Transverse colon (tissue), 4 donors: ENCODE measurements around the gene ZNF837. TPM values are rescaled to one million over a fixed set of nuclear protein-coding genes. Genes with fewer than 3 reads are reported as not detected.
A peak's percentile ranks its signal among the peaks of the same experiment; 100 is the strongest.

Experiments
- DNase-seq: peaks from one replicate; pipeline ENCODE4 v3.0.0-alpha.2; 2019
- H3K27ac ChIP-seq, 4 donors: fragments of 200-600 bp; sonication (generic); 2 replicates each; pipeline ENCODE4 v1.5.1; 2016 to 2018; ENCODE audit warnings: inconsistent platforms in 4 of 4
- H3K27me3 ChIP-seq: fragments of 200-600 bp; sonication (generic); 2 replicates; pipeline ENCODE4 v1.5.1; 2017; ENCODE audit warnings: inconsistent platforms
- H3K36me3 ChIP-seq, 4 donors: fragments of 200-600 bp; sonication (generic); 2 replicates each; pipeline ENCODE4 v1.5.1; 2017 to 2019; ENCODE audit warnings: inconsistent platforms in 4 of 4
- H3K4me1 ChIP-seq, 4 donors: fragments of 200-600 bp; sonication (generic); 2 replicates each; pipeline ENCODE4 v1.5.1; 2017 to 2020; ENCODE audit warnings: inconsistent platforms in 4 of 4
- H3K4me3 ChIP-seq, 4 donors: fragments of 200-600 bp; sonication (generic); 1 replicate in 1 of 4; 2 replicates in 3 of 4; pipeline versions ENCODE4 v1.5.1 to v1.6.1; 2017 to 2019; ENCODE audit warnings: inconsistent platforms in 4 of 4
- H3K9me3 ChIP-seq, 2 donors: fragments of 200-600 bp; sonication (generic); 2 replicates each; pipeline ENCODE4 v1.5.1; 2017 to 2019; ENCODE audit warnings: inconsistent platforms in 2 of 2
- CTCF ChIP-seq, 5 experiments: fragments of 200-600 bp in 3 of 5; fragments of 450-650 bp in 2 of 5; sonication (generic) in 3 of 5; IDR thresholded peaks; 1 replicate in 2 of 5; 2 replicates in 3 of 5; pipeline ENCODE4 v1.5.1; 2016 to 2017; ENCODE audit warnings: antibody characterized with exemption in 5 of 5, inconsistent platforms in 3 of 5, mild to moderate bottlenecking in 2 of 5, moderate library complexity in 1 of 5
- EP300 ChIP-seq: sonication (generic); formaldehyde crosslinking; IDR thresholded peaks from one replicate; pipeline ENCODE4 v1.6.1; 2017; ENCODE audit warnings: antibody characterized with exemption, low read depth
- POLR2A ChIP-seq: fragments of 450-650 bp; IDR thresholded peaks from one replicate; pipeline ENCODE4 v1.6.1; 2016; ENCODE audit warnings: antibody characterized with exemption, mild to moderate bottlenecking, moderate library complexity
- POLR2AphosphoS5 ChIP-seq, 3 donors: sonication (generic); formaldehyde crosslinking; IDR thresholded peaks; one replicate each; pipeline ENCODE4 v1.6.1; 2016; ENCODE audit warnings: antibody characterized with exemption in 3 of 3
- WGBS, 2 donors: methylation state at CpG; one replicate each; pipeline ENCODE4 v1.1.5; 2018; ENCODE audit warnings: low coverage in 1 of 2; 5-methylcytosine and 5-hydroxymethylcytosine counted together
- in situ Hi-C, 4 donors: fragments of 200-750 bp; cut with MboI; loops; one replicate each; pipeline versions ENCODE4 v1.15.0 to v1.15.1; 2017; ENCODE audit warnings: low sequenced_read_pairs in 3 of 4, low pct_ligation_motif_present in 1 of 4, low pct_unique_long_range_greater_than_20kb in 1 of 4
- intact Hi-C: fragments of 100-400 bp; cut with DNase I; formaldehyde crosslinking; loops from one replicate; pipeline ENCODE4 v1.15.1; 2023; ENCODE audit warnings: low total_unique reads
- total RNA-seq, 4 donors: library from RNA; depleted of rRNA; stranded (reverse); fragments of >200 nt; gene quantifications; one replicate each; pipeline ENCODE4 v1.1.0, GENCODE V29; 2016

The ZNF837 gene
- total RNA-seq, 4 donors from 2014 or later, result 3.7 to 10.7 (median 6.1) TPM

DNA sequence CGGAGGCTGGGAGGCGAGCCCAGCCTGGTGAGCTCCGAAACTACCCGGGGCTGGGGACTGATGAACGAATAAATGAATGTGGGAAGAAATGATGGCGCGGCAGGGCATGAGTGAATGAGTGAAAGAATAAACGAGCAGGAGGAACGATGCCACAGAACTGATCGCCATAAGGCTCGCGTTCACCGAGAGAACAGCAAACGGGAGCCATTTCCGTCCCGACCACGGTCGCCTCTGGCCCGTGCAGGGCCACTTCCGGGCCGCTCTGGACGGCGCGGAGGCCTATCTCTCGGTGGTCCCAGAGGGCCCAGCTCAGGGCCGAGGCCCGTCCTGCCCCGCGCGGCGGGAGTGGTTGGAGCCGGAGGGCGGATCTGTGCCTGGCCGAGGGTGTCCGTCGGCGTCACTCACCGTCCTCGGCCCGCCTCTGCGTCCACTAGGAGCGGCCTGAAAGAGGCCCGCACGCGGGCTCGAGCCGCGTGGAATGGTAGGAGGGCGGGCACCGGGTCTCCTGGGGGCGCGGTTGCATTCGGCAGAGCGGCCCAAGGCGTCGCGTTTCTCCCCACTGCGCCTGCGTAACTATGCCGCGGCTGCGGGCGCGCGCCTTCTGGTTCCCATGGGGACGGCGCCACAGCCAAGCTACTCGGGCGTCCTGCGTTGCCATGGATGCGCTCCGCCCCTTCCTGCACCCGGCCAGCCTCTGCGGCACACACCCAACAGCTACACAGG lies 18.4 kb downstream of the ZNF837 start, which contains the start of gene ZNF497:
Gene ZNF497, minus strand, starts transcription at position 480 of the 723 bp plus-strand sequence. CDS start 5,116 bp downstream, outside the sequence.
- Histone ChIP-seq H3K4me1 (peaks cover 0 to 8% (median 6%) of the 10 kb centered on the region in 4 donors), H3K9me3 (no peaks in the 10 kb centered on the region), H3K27me3 (no peaks in the 10 kb centered on the region), H3K27ac (peak within 1 kb of the TSS; percentile 91 to 96 (median 96)), H3K36me3 (no peaks in the 10 kb centered on the region), H3K4me3 (peak within 1 kb of the TSS; percentile 63 to 86 (median 68))
- 0% methylated on average over 70 of the region's 74 CpGs; no CpG with 5 or more reads in 1 of the 2 donors for WGBS, 2 donors
- peak; percentile 98 for DNase-seq
- TF ChIP-seq POLR2AphosphoS5 (IDR thresholded peaks at IDR 0.05) (peak; percentile 75 to 81 (median 76)), POLR2A (peak; percentile 77), EP300 (no peak)
- in situ Hi-C loops (no loop called here), intact Hi-C loops (loop anchor here (1.0 kb wide), 1 partner anchor 35 kb away; no protein-coding TSS in a partner anchor)

DNA sequence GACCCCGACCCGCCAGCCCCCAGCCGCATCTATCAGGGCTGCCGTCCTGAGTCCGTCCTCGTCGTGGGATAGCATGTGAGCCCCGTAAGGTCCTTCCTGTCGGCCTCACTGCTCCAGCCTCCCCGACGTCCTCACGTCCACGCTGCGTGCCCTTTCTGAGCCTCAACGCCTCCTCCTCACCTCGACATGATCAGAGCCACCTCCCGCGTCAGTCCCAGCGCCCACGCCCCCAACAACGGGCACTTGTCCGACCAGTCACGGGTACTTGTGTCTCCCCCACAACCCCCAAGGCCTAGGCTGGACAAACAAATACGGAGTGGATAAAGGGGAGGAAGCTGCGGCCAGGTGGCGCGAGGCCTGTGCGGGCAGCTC lies 18.9 kb downstream of the ZNF837 start:
- DNase-seq, result peak; percentile 57
- Histone ChIP-seq H3K4me3 (peak overlapping the region; percentile 63 to 86 (median 68)), H3K27me3 (peaks cover under 1% of the 10 kb centered on the region), H3K36me3 (no peaks in the 10 kb centered on the region), H3K27ac (peak overlapping the region; percentile 91 to 96 (median 96)), H3K9me3 (no peaks in the 10 kb centered on the region), H3K4me1 (peaks cover 0 to 10% (median 8%) of the 10 kb centered on the region in 4 donors)
- WGBS, 2 donors, result 14 to 30% methylated on average over 2 to 28 of the region's 28 CpGs
- in situ Hi-C loops, result no loop called here
- intact Hi-C loops, result loop anchor here (1.0 kb wide), 1 partner anchor 35 kb away; no protein-coding TSS in a partner anchor
- TF ChIP-seq EP300, result no peak
- no peak for TF ChIP-seq POLR2AphosphoS5 (IDR thresholded peaks at IDR 0.05)
- TF ChIP-seq CTCF (IDR thresholded peaks at IDR 0.05), result no peak
- TF ChIP-seq POLR2A, result no peak

DNA sequence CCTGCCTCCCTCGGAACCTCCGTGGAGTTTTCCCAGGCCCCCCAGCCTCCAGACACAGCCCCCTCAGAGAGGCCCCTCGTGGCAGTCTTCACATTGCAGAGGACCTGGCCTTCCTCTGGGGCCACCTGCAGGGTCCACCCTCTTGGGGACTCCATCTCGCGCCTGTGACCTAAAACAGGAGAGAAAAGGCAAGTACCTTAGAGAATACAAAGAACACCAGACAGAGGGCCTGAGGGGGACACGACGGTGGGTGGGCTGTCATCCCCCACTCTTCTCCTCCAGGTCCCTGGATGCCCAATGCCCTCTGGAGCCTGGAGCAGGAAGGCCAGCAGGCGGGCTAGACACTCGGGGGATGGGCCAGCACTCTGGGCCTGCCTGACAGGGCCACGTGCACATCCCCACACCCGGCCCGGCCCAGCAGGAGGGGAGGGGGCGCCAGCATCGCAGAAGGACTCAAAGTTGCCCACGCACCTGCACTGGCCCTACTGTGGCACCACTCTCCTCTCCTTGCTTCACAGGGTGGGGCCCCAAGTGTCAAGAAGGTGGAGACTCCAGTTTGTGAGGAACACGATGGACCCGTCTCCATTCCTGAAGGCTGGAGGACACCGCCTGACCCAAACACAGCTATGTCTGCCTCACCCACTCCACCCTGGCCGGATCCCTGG lies 23.2 kb downstream of the ZNF837 start:
- H3K27ac ChIP-seq, result no peak overlapping the region
- no peaks in the 10 kb centered on the region for H3K9me3 ChIP-seq
- in situ Hi-C loops, result no loop called here
- 76% methylated on average over 17 of the region's 19 CpGs; no CpG with 5 or more reads in 1 of the 2 donors for WGBS, 2 donors
- TF ChIP-seq POLR2AphosphoS5 (IDR thresholded peaks at IDR 0.05) (no peak), EP300 (no peak), CTCF (IDR thresholded peaks at IDR 0.05) (no peak), POLR2A (no peak)
- H3K4me1 ChIP-seq, result peaks cover 0 to 15% (median 14%) of the 10 kb centered on the region in 4 donors
- no peaks in the 10 kb centered on the region for H3K36me3 ChIP-seq
- intact Hi-C loops, result no loop called here
- no peak for DNase-seq
- H3K27me3 ChIP-seq, result peaks cover 10% of the 10 kb centered on the region
- no peak overlapping the region for H3K4me3 ChIP-seq

DNA sequence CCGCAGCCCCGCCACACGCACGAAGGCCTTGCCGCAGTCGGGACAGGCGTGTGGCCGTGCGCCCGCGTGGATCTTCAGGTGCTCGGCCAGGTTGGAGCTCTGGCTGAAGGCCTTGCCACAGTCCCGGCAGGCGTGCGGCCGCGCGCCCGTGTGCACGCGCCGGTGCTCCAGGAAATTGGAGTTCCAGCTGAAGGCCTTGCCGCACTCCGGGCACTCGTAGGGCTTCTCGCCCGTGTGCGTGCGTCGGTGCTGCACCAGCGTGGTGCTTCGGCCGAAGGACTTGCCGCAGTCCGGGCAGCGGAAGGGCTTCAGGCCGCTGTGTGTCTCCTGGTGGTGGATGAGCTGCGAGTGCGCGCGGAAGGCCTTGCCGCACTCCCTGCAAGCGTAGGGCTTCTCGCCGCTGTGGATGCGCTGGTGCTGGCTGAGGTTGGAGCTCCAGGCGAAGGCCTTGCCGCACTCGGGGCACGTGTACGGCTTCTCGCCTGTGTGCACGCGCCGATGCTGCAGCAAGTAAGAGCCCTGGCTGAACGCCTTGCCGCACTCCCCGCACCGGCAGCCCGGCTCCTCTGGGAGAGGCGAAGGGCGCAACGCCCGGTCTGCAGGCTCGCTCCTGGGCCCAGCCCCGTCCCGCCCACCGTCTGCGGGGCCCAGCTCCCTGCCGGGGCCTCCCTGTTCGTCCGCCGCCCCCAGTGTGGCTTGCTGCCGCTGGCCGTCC lies 23.9 kb downstream of the ZNF837 start:
- H3K36me3 ChIP-seq, result no peaks in the 10 kb centered on the region
- peaks cover 0 to 15% (median 14%) of the 10 kb centered on the region in 4 donors for H3K4me1 ChIP-seq
- peaks cover 10% of the 10 kb centered on the region for H3K27me3 ChIP-seq
- peak overlapping the region in 2 of 4 donors; percentile 22 to 30 for H3K4me3 ChIP-seq
- intact Hi-C loops, result no loop called here
- WGBS, 2 donors, result 50 to 80% methylated on average over 2 to 73 of the region's 75 CpGs
- H3K9me3 ChIP-seq, result no peaks in the 10 kb centered on the region
- in situ Hi-C loops, result no loop called here
- TF ChIP-seq POLR2A, result no peak
- TF ChIP-seq EP300, result no peak
- no peak for TF ChIP-seq POLR2AphosphoS5 (IDR thresholded peaks at IDR 0.05)
- TF ChIP-seq CTCF (IDR thresholded peaks at IDR 0.05), result no peak
- DNase-seq, result no peak
- H3K27ac ChIP-seq, result no peak overlapping the region
